Spleen (tissue), 11 donors: Measurements from ENCODE around the gene C11orf98. TPM values are rescaled to one million over a fixed set of nuclear protein-coding genes. Genes with fewer than 3 reads are reported as not detected.

Experiments used
- DNase-seq: peaks from one replicate; pipeline ENCODE4 v3.0.0-alpha.2; 2020
- H3K27ac ChIP-seq, 8 donors: fragments of 200-600 bp; sonication (generic) in 7 of 8; 1 replicate in 4 of 8; 2 replicates in 4 of 8; pipeline versions ENCODE4 v1.5.0 to v1.8.0; 2016 to 2021; ENCODE audit warnings: inconsistent platforms in 4 of 8, mild to moderate bottlenecking in 4 of 8, moderate library complexity in 1 of 8
- H3K27me3 ChIP-seq, 7 donors: fragments of 200-600 bp; sonication (generic) in 6 of 7; replicated peaks in 1 of 7; 1 replicate in 4 of 7; 2 replicates in 3 of 7; pipeline versions ENCODE4 v1.5.0 to v1.8.0; 2016 to 2021; ENCODE audit warnings: inconsistent platforms in 3 of 7, mild to moderate bottlenecking in 1 of 7
- H3K36me3 ChIP-seq, 6 donors: fragments of 200-600 bp; sonication (generic) in 5 of 6; 1 replicate in 4 of 6; 2 replicates in 2 of 6; pipeline versions ENCODE4 v1.5.0 to v1.8.0; 2016 to 2021; ENCODE audit warnings: inconsistent platforms in 2 of 6
- H3K4me1 ChIP-seq, 6 donors: fragments of 200-600 bp; sonication (generic) in 5 of 6; 1 replicate in 3 of 6; 2 replicates in 3 of 6; pipeline versions ENCODE4 v1.5.0 to v1.8.0; 2016 to 2021; ENCODE audit warnings: inconsistent platforms in 3 of 6
- H3K4me3 ChIP-seq, 8 donors: fragments of 200-600 bp; sonication (generic) in 7 of 8; 1 replicate in 4 of 8; 2 replicates in 4 of 8; pipeline versions ENCODE4 v1.5.0 to v1.8.0; 2016 to 2021; ENCODE audit warnings: inconsistent platforms in 4 of 8, mild to moderate bottlenecking in 4 of 8, moderate library complexity in 2 of 8
- H3K9me3 ChIP-seq, 8 donors: fragments of 200-600 bp; sonication (generic) in 7 of 8; 1 replicate in 4 of 8; 2 replicates in 4 of 8; pipeline versions ENCODE4 v1.5.0 to v1.8.0; 2016 to 2021; ENCODE audit warnings: inconsistent platforms in 4 of 8
- CTCF ChIP-seq, 11 experiments: fragments of 200-600 bp in 7 of 11; fragments of 450-650 bp in 4 of 11; sonication (generic) in 4 of 11; IDR thresholded peaks in 8 of 11; conservative IDR thresholded peaks in 3 of 11; 1 replicate in 7 of 11; 2 replicates in 4 of 11; pipeline versions ENCODE4 v1.4.0 to v1.8.0; 2016 to 2021; ENCODE audit warnings: antibody characterized with exemption in 11 of 11, inconsistent platforms in 4 of 11, mild to moderate bottlenecking in 1 of 11
- POLR2A ChIP-seq, 3 donors: fragments of 450-650 bp; IDR thresholded peaks; one replicate each; pipeline ENCODE4 v1.5.1; 2017; ENCODE audit warnings: antibody characterized with exemption in 3 of 3, mild to moderate bottlenecking in 1 of 3
- POLR2AphosphoS5 ChIP-seq, 3 donors: sonication (generic); formaldehyde crosslinking; IDR thresholded peaks; one replicate each; pipeline ENCODE4 v1.5.1; 2017; ENCODE audit warnings: antibody characterized with exemption in 3 of 3
- WGBS, 5 donors: extraction: QIAGEN DNeasy Blood & Tissue Kit in 3 of 5; methylation state at CpG; one replicate each; pipeline versions ENCODE4 v1.1.5 to v1.1.7; 2013 to 2018; 5-methylcytosine and 5-hydroxymethylcytosine counted together
- intact Hi-C: fragments of 100-400 bp; cut with DNase I; formaldehyde crosslinking; loops from one replicate; pipeline ENCODE4 v1.15.0; 2023; ENCODE audit warnings: low total_unique reads
- polyA plus RNA-seq, 3 donors: library from polyadenylated mRNA; stranded (reverse); fragments of 200-250 nt; gene quantifications; one replicate each; pipeline ENCODE4 v1.2.1, GENCODE V29; 2013
- total RNA-seq, 7 donors: library from RNA; depleted of rRNA in 3 of 7; stranded (reverse); fragments of >200 nt in 3 of 7; fragmentation: NEBNext Ultra II Directional in 4 of 7; extraction: Animal tissue kit (Norgen Biotek cat#: 25700) in 4 of 7; gene quantifications; one replicate each; pipeline versions ENCODE4 v1.1.0 to v1.2.1, GENCODE V29; 2016 to 2021
- donor health status: healthy with polysubstance abuse.
- donor health status: DM: no; HTN: no; CAD: no; lungs with moderate emphysema.
- donor health status: DM: no; HTN: no; CAD: no.
- donor health status: Bipolar disorder and iron deficiency.
- donor health status: healthy.
- donor health status: DM: no; HTN: no; CAD: no.
- donor health status: DM: yes; HTN: yes; CAD: no.

C11orf98 gene
- total and polyA plus RNA-seq, 10 donors = 30.9 to 164 (median 42.8) TPM

DNA sequence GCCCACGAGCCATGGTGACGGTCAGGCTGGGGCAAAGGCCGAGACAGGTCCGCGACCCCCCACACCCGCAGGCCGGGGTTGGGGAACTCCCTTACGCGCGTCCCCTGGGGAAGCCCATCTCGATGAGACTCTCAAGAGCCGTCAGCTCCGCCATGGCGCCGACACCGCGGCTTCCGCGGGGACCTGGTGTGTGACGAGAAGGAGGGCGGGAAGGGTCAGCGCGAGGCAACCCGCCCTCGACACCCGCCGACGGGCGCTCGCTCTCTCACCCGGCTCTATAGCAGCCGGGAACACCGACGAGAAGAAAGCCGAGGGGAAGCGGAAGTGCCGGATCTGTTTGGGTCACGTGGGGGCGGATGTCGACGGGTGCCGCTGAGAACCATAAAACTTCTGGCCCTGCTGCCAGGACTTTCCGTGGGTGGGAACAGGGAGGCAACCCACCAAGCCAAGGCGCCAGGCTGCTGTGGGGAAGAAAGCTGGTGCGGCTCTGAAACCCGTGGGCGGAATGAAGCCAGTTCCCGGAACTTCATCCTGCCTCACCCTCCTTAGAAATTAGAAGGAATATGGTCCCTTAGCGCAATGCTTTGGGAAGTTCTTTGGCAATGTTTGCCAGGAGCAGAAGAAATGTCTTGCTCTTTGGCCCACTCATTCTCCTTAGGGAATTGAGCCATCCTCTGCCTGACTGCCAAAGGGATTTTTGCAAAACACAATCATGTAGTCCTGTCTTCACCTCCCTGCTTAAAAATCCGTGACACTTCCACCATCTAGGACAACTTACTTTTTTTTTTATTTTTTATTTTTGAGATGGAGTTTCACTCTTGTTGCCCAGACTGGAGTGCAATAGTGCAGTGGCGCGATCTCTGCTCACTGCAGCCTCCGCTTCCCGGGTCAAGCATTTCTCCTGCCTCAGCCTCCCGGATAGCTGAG, 14.0 kb upstream of the C11orf98 start, which contains the start of gene UBXN1:
Gene UBXN1, minus strand, starts transcription at position 304 of the 927 bp plus-strand sequence. Its CDS starts 150 bp downstream, at position 154.
- intact Hi-C loops = loop anchor here (10.0 kb wide), 1 partner anchor 84 kb away; the partner anchor contains the start of gene TUT1
- H3K9me3 ChIP-seq = no peaks in the 10 kb centered on the region
- no peaks in the 10 kb centered on the region for H3K27me3 ChIP-seq
- H3K4me1 ChIP-seq = peaks cover 17 to 66% (median 37%) of the 10 kb centered on the region in 6 donors
- DNase-seq = peak; percentile 96
- peak within 1 kb of the TSS; percentile 77 to 99 (median 96) for H3K4me3 ChIP-seq
- TF ChIP-seq CTCF (IDR thresholded peaks at IDR 0.05 in 8 of 11, conservative IDR thresholded peaks at IDR 0.05 in 3 of 11) (peak in 1 of 11 experiments; percentile 6), POLR2AphosphoS5 (IDR thresholded peaks at IDR 0.05) (peak; percentile 93 to 95 (median 95)), POLR2A (IDR thresholded peaks at IDR 0.05) (no peak)
- peaks cover 0 to 41% (median 31%) of the 10 kb centered on the region in 6 donors for H3K36me3 ChIP-seq
- 9 to 20% (median 9%) methylated on average over 21 to 55 of the region's 55 CpGs for WGBS, 5 donors
- peak within 1 kb of the TSS; percentile 76 to 96 (median 92) for H3K27ac ChIP-seq

- TF ChIP-seq CTCF (IDR thresholded peaks at IDR 0.05 in 8 of 11, conservative IDR thresholded peaks at IDR 0.05 in 3 of 11) (no peak), POLR2AphosphoS5 (IDR thresholded peaks at IDR 0.05) (no peak), POLR2A (IDR thresholded peaks at IDR 0.05) (no peak)
- DNase-seq = no peak
- WGBS, 5 donors = 2 to 10% (median 4%) methylated on average over 5 to 16 of the region's 16 CpGs
- intact Hi-C loops = loop anchor here (10.0 kb wide), 1 partner anchor 84 kb away; the partner anchor contains the start of gene TUT1
- Histone ChIP-seq H3K4me1 (peaks cover 20 to 72% (median 43%) of the 10 kb centered on the region in 6 donors), H3K27me3 (no peaks in the 10 kb centered on the region), H3K27ac (peak overlapping the region; percentile 76 to 96 (median 92)), H3K36me3 (peaks cover 0 to 48% (median 38%) of the 10 kb centered on the region in 6 donors), H3K4me3 (peak overlapping the region; percentile 77 to 99 (median 96)), H3K9me3 (no peaks in the 10 kb centered on the region)
These were observed 13.4 kb upstream of the C11orf98 start for GRCh38 chr11:62678433-62678769.

GRCh38 chr11:62677714-62678113, 12.7 kb upstream of the C11orf98 start:
- DNase-seq = no peak
- Histone ChIP-seq H3K4me3 (peak overlapping the region in 6 of 8 donors; percentile 77 to 99 (median 92)), H3K4me1 (peaks cover 27 to 79% (median 50%) of the 10 kb centered on the region in 6 donors), H3K27me3 (no peaks in the 10 kb centered on the region), H3K36me3 (peaks cover 0 to 54% (median 39%) of the 10 kb centered on the region in 6 donors), H3K27ac (peak overlapping the region in 6 of 8 donors; percentile 86 to 96 (median 94)), H3K9me3 (no peaks in the 10 kb centered on the region)
- WGBS, 5 donors = 84 to 88% (median 86%) methylated on average over 15 of the region's 15 CpGs
- TF ChIP-seq CTCF (IDR thresholded peaks at IDR 0.05 in 8 of 11, conservative IDR thresholded peaks at IDR 0.05 in 3 of 11) (no peak), POLR2A (IDR thresholded peaks at IDR 0.05) (no peak), POLR2AphosphoS5 (IDR thresholded peaks at IDR 0.05) (peak in 1 of 3 donors; percentile 17)
- intact Hi-C loops = loop anchor here (10.0 kb wide), 1 partner anchor 83 kb away; the partner anchor contains the start of gene TUT1
